HEK293T (cell line): Measurements from ENCODE around the gene IRF3.

Source experiments
- CTCF ChIA-PET: fragments of 350-600 bp; formaldehyde crosslinking; extraction: SDS; loops from one replicate; lab custom pipeline; 2021; ENCODE audit warnings: antibody characterized with exemption, inconsistent platforms; lab: Yijun Ruan, JAX
- POLR2A ChIA-PET: fragments of 350-600 bp; formaldehyde crosslinking; extraction: SDS; loops from one replicate; lab custom pipeline; 2020; ENCODE audit warnings: antibody characterized with exemption, inconsistent platforms; lab: Yijun Ruan, JAX
- DNase-seq: peaks from one replicate; pipeline ENCODE4 v3.0.0; 2012; ENCODE audit warnings: mixed read lengths; ENCODE audit errors: extremely low spot score
- ARNT ChIP-seq: fragments of 450-650 bp; IDR thresholded peaks from 2 replicates; pipeline ENCODE4 v1.6.1; 2017; ENCODE audit warnings: mild to moderate bottlenecking
- BHLHE40 ChIP-seq: fragments of 450-650 bp; IDR thresholded peaks from 2 replicates; pipeline ENCODE4 v1.6.1; 2016; ENCODE audit warnings: mild to moderate bottlenecking, moderate library complexity, borderline replicate concordance
- CTBP1 ChIP-seq: fragments of 450-650 bp; IDR thresholded peaks from 2 replicates; pipeline ENCODE4 v1.6.1; 2016; ENCODE audit warnings: borderline replicate concordance
- ELF4 ChIP-seq: fragments of 450-650 bp; IDR thresholded peaks from 2 replicates; pipeline ENCODE4 v1.6.1; 2017; ENCODE audit warnings: antibody characterized with exemption
- FOXA1 ChIP-seq: fragments of 450-650 bp; IDR thresholded peaks from 2 replicates; pipeline ENCODE4 v1.6.1; 2016; ENCODE audit warnings: mild to moderate bottlenecking
- FOXK2 ChIP-seq: fragments of 450-650 bp; IDR thresholded peaks from 2 replicates; pipeline ENCODE4 v1.6.1; 2016; ENCODE audit warnings: mild to moderate bottlenecking
- FOXM1 ChIP-seq: fragments of 450-650 bp; IDR thresholded peaks from 2 replicates; pipeline ENCODE4 v1.6.1; 2017; ENCODE audit warnings: mild to moderate bottlenecking, borderline replicate concordance
- HDGF ChIP-seq: fragments of 450-650 bp; IDR thresholded peaks from 2 replicates; pipeline ENCODE4 v1.6.1; 2017; ENCODE audit warnings: antibody characterized with exemption, borderline replicate concordance
- L3MBTL2 ChIP-seq: fragments of 450-650 bp; conservative IDR thresholded peaks from 2 replicates; pipeline ENCODE4 v1.6.1; 2016; ENCODE audit warnings: mild to moderate bottlenecking
- LEF1 ChIP-seq: fragments of 450-650 bp; IDR thresholded peaks from 2 replicates; pipeline ENCODE4 v1.6.1; 2017; ENCODE audit warnings: mild to moderate bottlenecking, borderline replicate concordance
- NFRKB ChIP-seq: fragments of 450-650 bp; IDR thresholded peaks from 2 replicates; pipeline ENCODE4 v1.6.1; 2016; ENCODE audit warnings: mild to moderate bottlenecking, moderate library complexity
- PKNOX1 ChIP-seq: fragments of 450-650 bp; IDR thresholded peaks from 2 replicates; pipeline ENCODE4 v1.6.1; 2016
- SP1 ChIP-seq: fragments of 450-650 bp; IDR thresholded peaks from 2 replicates; pipeline ENCODE4 v1.6.1; 2017
- SUZ12 ChIP-seq: fragments of 450-650 bp; IDR thresholded peaks from 2 replicates; pipeline ENCODE4 v1.6.1; 2016; ENCODE audit warnings: mild to moderate bottlenecking
- TARDBP ChIP-seq: fragments of 450-650 bp; IDR thresholded peaks from 2 replicates; pipeline ENCODE4 v1.6.1; 2016
- ZNF384 ChIP-seq: fragments of 450-650 bp; IDR thresholded peaks from 2 replicates; pipeline ENCODE4 v1.6.1; 2016

IRF3 gene

DNA sequence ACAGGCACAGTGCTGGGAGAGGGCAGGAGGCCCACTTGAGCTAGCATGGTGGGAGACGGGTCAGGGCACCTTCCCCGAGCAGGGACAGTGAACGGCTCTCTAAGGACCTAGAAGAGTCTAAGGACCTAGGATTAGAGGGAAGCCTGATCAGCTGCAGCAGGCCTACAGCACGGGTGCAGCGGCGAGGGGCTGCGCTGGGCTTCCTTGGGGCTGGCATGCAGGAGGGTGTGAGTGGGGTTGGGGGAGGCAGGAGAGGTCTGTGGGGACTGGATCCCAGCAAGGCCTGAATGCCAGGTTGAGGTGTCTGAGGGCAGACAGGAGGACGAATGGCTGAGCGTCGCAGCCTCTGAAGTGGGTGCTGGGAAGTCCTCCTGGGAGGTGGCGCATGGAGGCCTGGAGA, 20.1 kb downstream of the IRF3 start:
- ChIA-PET POLR2A (interaction anchor here (0.9 kb wide), 1 partner anchor 20 kb away, joined by 3 read pairs; the partner anchor contains the start of genes BCL2L12 and IRF3), CTCF (interaction anchor here (1.2 kb wide), 1 partner anchor 22 kb away, joined by 3 read pairs; no protein-coding TSS in a partner anchor)
- no peak for DNase-seq
- TF ChIP-seq PKNOX1 (no peak), L3MBTL2 (no peak), SUZ12 (no peak), ARNT (no peak), LEF1 (no peak), FOXM1 (no peak), TARDBP (no peak), HDGF (no peak), FOXA1 (no peak), NFRKB (no peak), CTBP1 (no peak), BHLHE40 (no peak), SP1 (no peak), ELF4 (no peak)

DNA sequence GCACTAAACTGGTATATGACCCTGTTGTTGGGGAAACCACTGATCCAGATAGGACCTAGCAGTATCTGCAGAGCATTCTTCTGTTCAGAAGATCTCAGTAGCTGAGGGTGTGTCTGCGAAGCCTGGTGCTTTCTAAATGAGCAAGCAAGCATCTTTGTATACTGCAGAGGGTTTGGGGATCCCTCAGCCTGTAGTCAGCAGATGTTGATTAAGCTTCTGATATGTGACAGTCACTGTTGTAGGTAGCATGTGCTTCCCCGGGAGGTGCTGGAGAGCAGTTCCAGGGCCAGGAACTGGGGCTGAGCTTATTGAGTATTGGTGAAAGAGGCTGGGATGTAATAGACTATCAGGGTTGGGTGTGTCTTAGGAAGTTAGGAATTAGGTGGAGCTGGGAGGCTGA, 22.2 kb downstream of the IRF3 start:
- no peak for DNase-seq
- ChIA-PET POLR2A (interaction anchor here (0.6 to 1.4 kb wide), 5 partner anchors 10 to 53 kb away, joined by 3 to 8 read pairs (median 3); no protein-coding TSS in a partner anchor), CTCF (no interaction called here)
- TF ChIP-seq L3MBTL2 (no peak), SP1 (no peak), BHLHE40 (no peak), ZNF384 (no peak), FOXM1 (no peak), FOXA1 (no peak), ARNT (no peak), ELF4 (no peak), FOXK2 (no peak), CTBP1 (no peak), PKNOX1 (no peak), HDGF (no peak)

DNA sequence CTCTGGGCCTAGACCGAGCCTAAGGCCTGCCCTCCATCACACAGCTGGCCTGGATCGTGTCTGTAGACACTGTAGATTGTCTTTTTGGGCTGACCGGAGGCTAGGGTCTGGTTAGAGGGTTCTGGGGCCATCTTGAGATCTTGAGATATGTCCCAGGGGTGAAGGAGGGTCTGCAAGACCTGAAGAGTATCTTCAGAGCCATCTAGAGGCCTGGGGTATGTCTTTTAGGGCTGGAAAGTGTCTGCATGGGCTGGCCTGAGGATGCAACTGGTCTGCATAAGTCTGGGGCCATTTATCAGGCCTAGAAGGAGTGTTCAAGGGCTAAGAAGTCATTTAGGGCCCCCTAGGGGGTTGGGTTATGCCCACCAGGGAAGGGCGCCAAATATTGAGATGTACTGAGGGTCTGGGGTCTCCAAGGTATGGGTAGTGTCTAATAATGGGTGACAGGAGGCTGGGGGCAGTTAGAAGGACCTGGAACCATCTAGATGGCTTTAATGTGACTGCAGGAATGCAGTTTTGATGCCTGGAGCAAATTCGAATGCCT, 23.1 kb downstream of the IRF3 start:
- POLR2A ChIA-PET = interaction anchor here (0.7 to 3.1 kb wide), 14 partner anchors 11 to 146 kb away, joined by 3 to 61 read pairs (median 9); partner anchors contain the start of genes BCL2L12, IRF3, NOSIP and PRR12
- CTCF ChIA-PET = interaction anchor here (0.7 kb wide), 1 partner anchor 72 kb away, joined by 3 read pairs; no protein-coding TSS in a partner anchor
- no peak for TF ChIP-seq FOXK2
- TF ChIP-seq L3MBTL2 = no peak
- TF ChIP-seq FOXA1 = no peak
- no peak for TF ChIP-seq SUZ12
- no peak for TF ChIP-seq SP1
- TF ChIP-seq CTBP1 = no peak
- no peak for TF ChIP-seq ZNF384
- no peak for TF ChIP-seq HDGF
- TF ChIP-seq TARDBP = no peak
- DNase-seq = no peak

DNA sequence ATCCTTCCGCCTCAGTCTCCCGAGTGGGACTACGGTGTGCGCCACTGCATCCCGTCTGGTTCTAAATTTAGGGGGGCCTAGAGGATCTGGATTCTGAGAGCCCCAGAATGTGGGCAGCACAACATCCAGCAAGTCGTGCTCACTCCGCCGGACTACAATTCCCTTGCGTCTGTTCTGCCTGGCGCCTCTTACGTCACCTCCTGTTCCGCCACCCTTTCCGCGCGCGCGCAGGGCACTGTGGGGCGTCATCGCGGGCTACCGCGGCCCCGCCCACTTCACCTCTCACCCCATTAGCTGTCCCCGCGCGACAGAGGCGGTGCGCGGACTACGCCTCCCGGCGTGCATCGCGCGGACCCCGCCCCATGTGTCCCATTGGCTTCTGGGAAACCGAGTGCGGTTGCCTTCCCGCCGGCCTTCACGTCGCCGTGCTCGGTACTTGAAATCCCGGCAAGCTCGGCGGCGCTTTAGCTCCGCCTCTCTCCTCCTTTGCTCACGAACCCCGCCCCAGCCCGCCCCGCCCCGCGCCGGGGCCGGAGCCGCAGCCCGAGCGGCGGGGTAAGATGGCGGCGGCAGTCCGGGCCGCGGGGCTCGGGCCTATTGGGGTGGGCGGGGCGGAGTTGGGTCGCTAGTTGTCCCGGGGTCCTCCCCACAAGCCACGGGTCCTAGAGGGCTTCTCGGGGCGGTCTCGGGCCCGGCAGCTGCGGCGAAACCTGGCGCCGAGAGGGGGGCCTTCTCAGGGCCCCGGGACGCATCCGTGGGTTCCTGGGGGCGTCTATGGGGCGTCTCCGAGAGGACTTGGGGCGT, 23.8 kb downstream of the IRF3 start, which contains the start of gene SCAF1:
TSS of gene SCAF1 (plus strand) at position 522 of the 804 bp plus-strand sequence. CDS start 2,818 bp downstream, outside the sequence.
- DNase-seq = peak; percentile 93

More for the DNA sequence above, 23.8 kb downstream of the IRF3 start, which contains the start of gene SCAF1:
- CTCF ChIA-PET = interaction anchor here (0.7 kb wide), 1 partner anchor 72 kb away, joined by 3 read pairs; no protein-coding TSS in a partner anchor
- POLR2A ChIA-PET = interaction anchor here (0.7 to 3.1 kb wide), 14 partner anchors 8 to 146 kb away, joined by 3 to 61 read pairs (median 8); partner anchors contain the start of genes BCL2L12, IRF3, NOSIP and PRR12
- no peak for TF ChIP-seq ARNT
- TF ChIP-seq PKNOX1 = no peak
- no peak for TF ChIP-seq SUZ12
- no peak for TF ChIP-seq ZNF384
- TF ChIP-seq NFRKB = no peak
- no peak for TF ChIP-seq LEF1
- TF ChIP-seq L3MBTL2 = no peak
- TF ChIP-seq TARDBP = peak; percentile 99
- peak; percentile 70 for TF ChIP-seq ELF4
- no peak for TF ChIP-seq HDGF
